Effector memory CD8-positive, alpha-beta T cell (primary cell): ENCODE results near the gene ARMC8.

Experiments
- ATAC-seq: fragments of 150-1000 bp; cut with Tn5 transposase; replicated peaks from 2 replicates; pipeline ENCODE4 v1.10.0; 2021; ENCODE audit warnings: mild to moderate bottlenecking, moderate library complexity
- DNase-seq, 3 experiments: peaks; one replicate each; pipeline ENCODE4 v3.0.0; 2021
- H3K27ac Mint-ChIP-seq, 2 donors: one replicate each; pipeline ENCODE4 v1.8.0; 2022; ENCODE audit warnings: mild to moderate bottlenecking in 2 of 2, mixed read lengths in 2 of 2, moderate library complexity in 2 of 2
- H3K27me3 Mint-ChIP-seq, 2 donors: one replicate each; pipeline ENCODE4 v1.8.0; 2022; ENCODE audit warnings: mixed read lengths in 2 of 2
- H3K36me3 Mint-ChIP-seq: one replicate; pipeline ENCODE4 v1.8.0; 2022; ENCODE audit warnings: mild to moderate bottlenecking, moderate library complexity, mixed read lengths; ENCODE audit not compliant: insufficient read depth
- H3K4me1 Mint-ChIP-seq, 2 donors: one replicate each; pipeline ENCODE4 v1.8.0; 2022; ENCODE audit warnings: low read depth in 2 of 2, mixed read lengths in 2 of 2
- H3K4me3 Mint-ChIP-seq, 2 donors: one replicate each; pipeline ENCODE4 v1.8.0; 2022; ENCODE audit warnings: mild to moderate bottlenecking in 2 of 2, mixed read lengths in 2 of 2, moderate library complexity in 2 of 2
- H3K9me3 Mint-ChIP-seq, 2 donors: one replicate each; pipeline ENCODE4 v1.8.0; 2022; ENCODE audit warnings: mixed read lengths in 2 of 2

ARMC8 gene

DNA sequence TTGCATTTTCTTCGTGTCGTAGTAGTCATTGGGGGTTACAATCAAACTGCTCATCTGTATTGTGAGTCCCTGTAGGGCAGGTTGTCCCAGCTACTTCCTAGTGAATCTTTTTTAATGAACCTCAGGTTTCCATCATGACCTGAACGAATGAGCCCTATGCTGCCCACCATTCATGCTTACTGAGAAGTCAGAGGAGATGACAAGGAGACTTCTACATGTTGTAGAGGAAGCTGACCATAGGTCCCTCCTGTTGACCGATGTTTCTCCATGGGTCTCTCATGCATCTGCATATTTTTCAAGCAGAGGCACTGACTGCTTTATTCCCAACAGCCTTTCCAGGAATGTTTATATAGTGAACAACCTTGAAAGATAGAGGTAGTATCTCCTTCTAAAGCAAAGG lies 147.5 kb downstream of the ARMC8 start:
- Mint-ChIP-seq H3K27me3 (no peaks in the 10 kb centered on the region), H3K9me3 (no peaks in the 10 kb centered on the region), H3K27ac (no peak overlapping the region), H3K36me3 (peaks cover 7% of the 10 kb centered on the region), H3K4me3 (no peak overlapping the region), H3K4me1 (peaks cover 0 to 9% of the 10 kb centered on the region in 2 donors)
- DNase-seq (no peak), ATAC-seq (no peak)

DNA sequence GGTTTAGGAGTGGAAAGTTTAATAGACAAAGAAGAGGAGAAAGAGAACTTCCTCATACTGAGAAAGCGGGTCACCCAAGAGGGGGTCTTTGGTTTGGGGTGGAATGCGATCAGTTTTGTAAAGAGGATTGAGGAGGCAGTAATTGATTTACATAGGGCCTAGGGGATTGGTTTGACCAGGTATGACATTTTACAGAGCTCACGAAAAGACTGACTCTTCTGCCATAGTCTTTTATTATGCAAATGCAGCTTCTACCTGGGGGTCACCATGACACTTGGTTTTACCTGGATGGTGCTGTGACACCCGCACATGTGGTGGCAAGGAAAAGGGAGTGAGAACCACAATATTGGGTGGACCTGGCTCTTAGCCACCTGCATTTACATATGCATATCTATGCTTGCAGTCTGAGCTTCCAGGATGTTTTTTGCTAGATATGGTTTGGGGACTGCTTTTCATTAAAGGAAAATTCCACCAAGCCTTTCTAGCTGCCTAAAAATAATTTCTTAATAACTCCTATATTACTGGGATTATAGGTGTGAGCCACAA lies 149.4 kb downstream of the ARMC8 start:
- Mint-ChIP-seq H3K9me3 (no peaks in the 10 kb centered on the region), H3K36me3 (peaks cover 2% of the 10 kb centered on the region), H3K27me3 (no peaks in the 10 kb centered on the region), H3K4me3 (no peak overlapping the region), H3K4me1 (peaks cover 0 to 2% of the 10 kb centered on the region in 2 donors), H3K27ac (no peak overlapping the region)
- ATAC-seq (no peak), DNase-seq (no peak)

DNA sequence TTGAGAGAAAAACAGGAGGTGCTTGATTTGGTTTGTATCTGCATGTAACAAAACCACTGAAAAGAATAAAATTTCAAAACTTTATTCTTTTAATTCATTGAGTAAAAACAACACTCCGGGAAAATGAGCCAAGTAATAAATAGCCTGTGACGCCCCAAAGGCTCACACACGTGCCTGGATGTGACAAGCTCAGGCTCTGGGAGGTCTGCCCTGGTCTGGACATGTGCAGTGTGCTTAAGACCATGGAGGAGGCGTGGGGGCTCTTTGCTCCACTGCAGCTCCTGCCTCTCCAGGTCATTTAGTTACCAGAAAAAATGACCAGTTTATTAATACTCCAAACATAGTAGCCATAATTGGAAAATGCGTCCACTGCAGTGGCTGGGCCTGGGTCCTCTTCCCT lies 151.1 kb downstream of the ARMC8 start:
- H3K36me3 Mint-ChIP-seq: peaks cover under 1% of the 10 kb centered on the region
- H3K27me3 Mint-ChIP-seq: no peaks in the 10 kb centered on the region
- no peaks in the 10 kb centered on the region for H3K9me3 Mint-ChIP-seq
- DNase-seq: no peak
- no peak overlapping the region for H3K4me3 Mint-ChIP-seq
- H3K4me1 Mint-ChIP-seq: no peaks in the 10 kb centered on the region
- H3K27ac Mint-ChIP-seq: no peak overlapping the region
- no peak for ATAC-seq

DNA sequence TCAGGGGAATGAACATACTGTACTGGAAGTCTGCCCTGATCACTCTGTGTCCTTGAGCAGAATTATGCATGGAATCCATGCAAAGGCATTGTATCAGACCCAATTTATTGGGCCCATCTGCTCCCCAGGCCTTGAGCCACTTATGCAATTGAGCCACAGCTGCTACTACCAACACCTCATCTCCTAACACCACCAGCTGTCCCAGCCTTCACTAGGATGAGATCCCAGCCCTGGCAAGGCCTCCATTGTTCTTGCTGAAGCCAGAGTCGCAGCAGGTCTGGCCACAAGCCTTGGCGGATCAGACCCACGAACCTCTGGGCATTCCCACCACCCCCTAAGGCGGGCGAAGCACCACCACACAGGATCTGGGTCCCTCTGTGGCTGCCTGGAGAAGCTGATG lies 151.7 kb downstream of the ARMC8 start:
- no peak for ATAC-seq
- H3K4me1 Mint-ChIP-seq: no peaks in the 10 kb centered on the region
- no peaks in the 10 kb centered on the region for H3K36me3 Mint-ChIP-seq

DNA sequence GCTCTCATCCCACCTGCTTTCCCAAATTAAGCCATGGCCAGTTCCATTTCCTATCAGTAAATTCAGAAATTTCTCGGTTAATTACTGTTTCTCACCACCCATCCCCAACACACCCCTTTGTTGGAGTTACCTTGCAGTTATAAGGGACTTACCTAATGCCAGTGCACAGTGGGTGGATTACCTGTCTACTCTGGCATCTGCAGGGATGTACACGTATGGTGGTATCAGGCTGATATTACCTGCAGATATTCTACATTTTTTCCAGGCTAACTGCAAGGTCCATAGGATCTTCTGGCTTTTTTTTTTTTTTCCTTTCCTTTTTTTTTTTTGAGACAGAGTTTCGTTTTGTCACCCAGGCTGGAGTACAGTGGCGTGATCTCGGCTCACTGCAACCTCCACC lies 153.4 kb downstream of the ARMC8 start:
- Mint-ChIP-seq H3K27me3 (peaks cover 2 to 19% of the 10 kb centered on the region in 2 donors), H3K4me1 (no peaks in the 10 kb centered on the region), H3K36me3 (no peaks in the 10 kb centered on the region), H3K27ac (peak overlapping the region in 1 of 2 donors; percentile 49), H3K9me3 (no peaks in the 10 kb centered on the region), H3K4me3 (no peak overlapping the region)
- no peak for DNase-seq
- no peak for ATAC-seq

More for the DNA sequence above, 151.7 kb downstream of the ARMC8 start:
- Mint-ChIP-seq H3K27me3 (peaks cover 0 to 2% of the 10 kb centered on the region in 2 donors), H3K9me3 (no peaks in the 10 kb centered on the region), H3K27ac (no peak overlapping the region), H3K4me3 (no peak overlapping the region)
- DNase-seq: no peak

DNA sequence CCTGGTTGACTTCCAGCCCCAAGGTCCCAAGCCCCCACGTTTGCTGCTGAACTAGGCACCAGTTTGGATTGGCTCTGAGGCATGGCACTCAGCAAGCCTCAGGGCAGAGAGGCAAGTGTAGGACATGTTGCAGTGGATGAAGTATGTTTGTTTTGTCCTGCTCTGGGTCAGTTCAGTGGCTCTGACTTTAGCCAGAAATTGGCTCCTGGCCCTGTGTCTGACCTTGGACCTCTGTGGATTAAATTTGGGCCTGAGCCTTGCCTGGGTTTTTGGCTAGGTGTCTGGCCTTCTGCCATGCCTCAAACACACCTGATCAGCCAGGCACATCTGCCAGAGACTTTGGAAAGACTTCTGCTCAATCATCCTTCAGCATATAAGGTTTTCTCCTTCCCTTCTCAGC lies 157.7 kb downstream of the ARMC8 start:
- Mint-ChIP-seq H3K27ac (no peak overlapping the region), H3K9me3 (no peaks in the 10 kb centered on the region), H3K4me3 (no peak overlapping the region), H3K27me3 (peaks cover 26 to 47% of the 10 kb centered on the region in 2 donors), H3K36me3 (no peaks in the 10 kb centered on the region), H3K4me1 (peaks cover 5 to 6% of the 10 kb centered on the region in 2 donors)
- DNase-seq (no peak), ATAC-seq (no peak)
